Kasumi-1 (cell line): ENCODE data around the gene AMDHD2.
"Not testable (repeated sequence)": the region's sequence is repeated elsewhere in the genome, so short reads cannot be mapped to it uniquely, and the experiment has no call there.

Source experiments
- DNase-seq, 2 experiments: peaks; one replicate each; lab custom pipeline; 2025; lab: John Stamatoyannopoulos, UW

Gene AMDHD2

DNA sequence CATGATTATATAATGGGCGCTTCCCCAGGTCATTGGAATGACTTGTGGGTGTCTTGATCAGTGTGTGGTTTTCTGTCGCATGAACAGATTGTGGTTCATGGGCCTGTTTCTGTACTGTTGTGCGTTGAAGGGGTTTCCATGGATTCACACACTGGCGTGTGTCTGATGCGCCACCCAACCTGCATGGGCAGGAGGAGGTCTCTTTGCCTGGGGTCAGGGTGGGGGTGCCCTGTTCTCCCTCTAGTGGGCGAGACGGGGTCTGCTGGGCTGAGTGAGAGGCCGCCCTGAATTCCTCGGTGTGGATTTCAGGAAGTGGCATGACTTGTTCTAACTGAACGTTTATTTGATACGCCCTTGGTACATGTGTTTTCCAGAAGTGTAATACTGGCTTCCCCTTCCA lies 60.0 kb downstream of the AMDHD2 start:
- peak; percentile 1 to 10 for DNase-seq

GRCh38 chr16:2580818-2581217 lies 60.6 kb downstream of the AMDHD2 start:
- not testable (repeated sequence) for DNase-seq
